GM12891 (cell line): Measurements from ENCODE around the gene PLCB1.

Experiments
- PAX5 ChIP-seq: IDR thresholded peaks from 2 replicates; pipeline ENCODE4 v1.6.1; 2011; ENCODE audit warnings: low read length, moderate library complexity, mild to moderate bottlenecking; ENCODE audit not compliant: insufficient read depth, severe bottlenecking
- POLR2A ChIP-seq: IDR thresholded peaks from 2 replicates; pipeline ENCODE4 v1.6.1; 2011; ENCODE audit warnings: low read depth, low read length, control low read depth
- POLR2AphosphoS5 ChIP-seq: IDR thresholded peaks from 2 replicates; pipeline ENCODE4 v1.6.1; 2011; ENCODE audit warnings: low read depth, low read length, control low read depth
- SPI1 ChIP-seq: IDR thresholded peaks from 2 replicates; pipeline ENCODE4 v1.6.1; 2011; ENCODE audit warnings: low read depth, low read length, control low read depth
- TAF1 ChIP-seq: IDR thresholded peaks from 2 replicates; pipeline ENCODE4 v1.6.1; 2011; ENCODE audit warnings: low read depth, low read length, control low read depth

- TF ChIP-seq POLR2A (no peak), PAX5 (no peak), POLR2AphosphoS5 (no peak), TAF1 (no peak), SPI1 (no peak)
These were observed 232.6 kb downstream of the PLCB1 start for GRCh38 chr20:8364734-8365078.
